Measurements from ENCODE around the gene C12orf57.

Gene C12orf57

DNA sequence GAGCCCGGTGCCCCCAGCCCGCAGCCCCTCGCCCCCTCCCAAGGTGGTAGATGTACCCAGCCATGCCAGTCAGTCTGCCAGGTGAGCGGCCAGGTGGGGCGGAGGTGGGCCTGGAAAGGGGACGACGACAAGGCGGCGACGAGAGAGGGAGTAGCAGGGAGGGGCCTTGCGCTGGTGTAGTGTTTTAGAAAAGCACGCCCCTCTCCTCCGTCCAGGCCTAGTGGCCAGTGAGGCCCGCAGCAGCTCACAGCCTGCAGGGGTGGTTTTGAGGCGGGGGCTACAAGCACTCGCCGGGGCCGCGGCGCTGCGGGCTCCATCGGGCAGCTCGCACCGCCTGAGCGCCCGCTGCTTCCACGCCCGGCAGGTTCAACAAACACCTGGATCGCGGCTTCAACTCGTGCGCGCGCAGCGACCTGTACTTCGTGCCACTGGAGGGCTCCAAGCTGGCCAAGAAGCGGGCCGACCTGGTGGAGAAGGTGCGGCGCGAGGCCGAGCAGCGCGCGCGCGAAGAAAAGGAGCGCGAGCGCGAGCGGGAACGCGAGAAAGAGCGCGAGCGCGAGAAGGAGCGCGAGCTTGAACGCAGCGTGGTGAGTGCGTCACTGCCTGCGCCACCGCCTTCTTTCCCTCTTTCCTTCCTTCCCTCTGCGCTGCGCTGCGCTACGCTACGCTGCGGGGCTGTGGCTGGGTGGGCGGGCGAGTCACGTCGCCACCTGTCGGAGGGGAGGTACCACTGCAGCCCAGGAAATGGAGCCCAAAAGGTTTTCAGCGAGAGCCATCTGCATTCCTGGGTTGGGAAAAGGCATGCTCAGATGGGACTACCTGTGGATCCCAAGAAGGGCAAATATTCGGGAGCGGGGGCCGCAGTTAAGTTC lies 6.1 kb upstream of the C12orf57 start:
- peak; percentile 91 for DNase-seq (ENCODE audit: low read depth)

- no peak for DNase-seq (ENCODE audit: low read depth)
These were observed 5.2 kb upstream of the C12orf57 start for GRCh38 chr12:6938353-6939190.

DNA sequence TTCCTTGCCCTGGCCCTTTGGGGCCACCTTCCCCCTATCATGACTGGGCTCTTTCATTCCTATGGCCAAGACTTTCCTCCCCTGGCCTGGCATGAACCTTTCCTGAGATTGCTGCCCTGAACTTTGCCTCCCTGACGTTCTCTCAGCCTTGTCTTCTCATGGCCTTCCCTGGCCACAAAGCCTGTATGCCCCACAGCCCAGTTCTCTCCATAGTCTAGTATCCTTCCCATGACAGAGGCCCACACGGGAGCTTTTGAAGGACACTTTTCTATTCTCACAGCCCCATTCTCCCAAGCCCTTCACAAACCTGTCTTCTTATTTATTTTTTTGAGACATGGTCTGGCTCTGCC lies 4.7 kb upstream of the C12orf57 start:
- no peak for DNase-seq (ENCODE audit: low read depth)

DNA sequence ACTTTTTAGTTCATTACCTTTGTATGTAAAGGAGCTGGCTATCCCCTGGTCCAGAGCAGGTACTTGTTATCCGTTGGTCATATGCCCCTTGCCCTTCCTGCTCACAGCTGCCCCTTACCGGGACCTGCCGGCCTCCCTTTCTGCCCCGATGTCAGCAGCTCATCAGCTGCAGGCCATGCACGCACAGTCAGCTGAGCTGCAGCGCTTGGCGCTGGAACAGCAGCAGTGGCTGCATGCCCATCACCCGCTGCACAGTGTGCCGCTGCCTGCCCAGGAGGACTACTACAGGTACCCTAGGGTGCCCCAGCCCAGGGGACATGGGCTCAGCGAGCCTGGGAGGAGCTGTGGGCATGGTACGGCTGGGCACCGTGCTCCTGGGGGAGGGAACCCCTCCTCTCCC lies 2.6 kb upstream of the C12orf57 start:
- DNase-seq (ENCODE audit: low read depth): no peak

- no peak for DNase-seq (ENCODE audit: low read depth)
These were observed 2.0 kb upstream of the C12orf57 start for GRCh38 chr12:6941782-6942181.

DNA sequence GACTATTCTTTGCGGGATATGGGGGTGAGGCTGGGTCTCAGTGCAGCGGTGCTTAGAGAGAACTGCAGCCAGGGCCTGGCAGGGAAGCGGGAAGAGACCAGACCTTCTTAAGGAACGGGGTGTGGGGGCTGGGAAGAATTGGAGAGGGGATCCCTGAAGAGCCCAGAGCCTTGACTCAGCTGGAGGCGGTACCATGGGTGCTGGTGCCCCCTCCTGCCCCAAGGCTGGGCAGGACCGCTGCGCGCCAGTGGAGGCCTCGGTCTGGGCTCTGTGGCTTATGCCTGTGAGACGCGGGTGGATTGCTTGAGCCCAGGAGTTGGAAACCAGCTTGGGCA lies 1.5 kb upstream of the C12orf57 start:
- DNase-seq (ENCODE audit: low read depth): no peak

DNA sequence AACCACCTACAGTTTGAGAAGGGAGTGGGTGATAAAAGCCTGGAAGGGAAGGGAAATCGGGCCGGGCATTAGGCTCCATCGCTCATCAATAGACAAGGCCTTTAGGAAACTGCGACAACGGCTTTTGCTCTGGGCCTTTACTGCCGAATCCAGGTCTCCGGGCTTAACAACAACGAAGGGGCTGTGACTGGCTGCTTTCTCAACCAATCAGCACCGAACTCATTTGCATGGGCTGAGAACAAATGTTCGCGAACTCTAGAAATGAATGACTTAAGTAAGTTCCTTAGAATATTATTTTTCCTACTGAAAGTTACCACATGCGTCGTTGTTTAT lies 467 bp upstream of the C12orf57 start:
- peak; percentile 62 for DNase-seq (ENCODE audit: low read depth)

DNA sequence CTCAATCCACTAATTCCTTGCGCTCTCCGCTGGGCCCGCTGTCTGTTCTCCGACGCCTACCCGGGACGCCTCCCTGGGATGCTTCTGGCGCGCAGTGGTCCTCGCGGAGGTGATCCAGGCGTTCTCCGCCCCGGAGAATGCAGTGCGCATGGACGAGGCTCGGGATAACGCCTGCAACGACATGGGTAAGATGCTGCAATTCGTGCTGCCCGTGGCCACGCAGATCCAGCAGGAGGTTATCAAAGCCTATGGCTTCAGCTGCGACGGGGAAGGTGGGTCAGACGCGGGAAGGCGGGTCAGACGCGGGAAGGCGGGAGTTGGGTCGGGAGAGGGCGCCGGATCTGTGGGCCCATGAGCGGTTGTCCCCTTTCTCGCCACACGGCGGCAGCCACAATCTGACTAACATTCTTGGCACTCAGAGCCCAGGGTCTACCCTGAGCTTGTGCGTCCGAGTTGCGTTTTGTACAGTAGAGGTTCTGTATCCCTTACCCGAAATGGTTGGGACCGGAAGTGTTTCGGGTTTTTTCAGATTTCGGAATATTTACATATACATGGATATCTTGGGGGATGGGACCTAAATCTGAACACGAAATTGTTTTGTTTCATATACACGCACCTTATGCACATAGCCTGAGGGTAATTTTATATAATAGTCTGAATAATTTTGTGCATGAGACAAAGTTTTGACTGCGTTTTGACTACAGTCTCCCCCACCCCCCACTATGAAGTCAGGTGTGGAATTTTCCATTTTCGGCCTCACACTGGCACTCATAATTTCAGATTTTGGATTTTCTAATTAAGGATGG lies 762 bp downstream of the C12orf57 start:
- DNase-seq (ENCODE audit: low read depth): peak; percentile 75

- no peak for DNase-seq (ENCODE audit: low read depth)
These were observed 1.8 kb downstream of the C12orf57 start for GRCh38 chr12:6945613-6946012.

GRCh38 chr12:6946033-6946919 lies 2.5 kb downstream of the C12orf57 start:
- DNase-seq (ENCODE audit: low read depth): peak; percentile 51

- no peak for DNase-seq (ENCODE audit: low read depth)
These were observed 3.1 kb downstream of the C12orf57 start for GRCh38 chr12:6946920-6947374.

- no peak for DNase-seq (ENCODE audit: low read depth)
These were observed 3.8 kb downstream of the C12orf57 start for GRCh38 chr12:6947615-6948014.

- DNase-seq (ENCODE audit: low read depth): no peak
These were observed 5.2 kb downstream of the C12orf57 start for GRCh38 chr12:6948873-6949594.

DNA sequence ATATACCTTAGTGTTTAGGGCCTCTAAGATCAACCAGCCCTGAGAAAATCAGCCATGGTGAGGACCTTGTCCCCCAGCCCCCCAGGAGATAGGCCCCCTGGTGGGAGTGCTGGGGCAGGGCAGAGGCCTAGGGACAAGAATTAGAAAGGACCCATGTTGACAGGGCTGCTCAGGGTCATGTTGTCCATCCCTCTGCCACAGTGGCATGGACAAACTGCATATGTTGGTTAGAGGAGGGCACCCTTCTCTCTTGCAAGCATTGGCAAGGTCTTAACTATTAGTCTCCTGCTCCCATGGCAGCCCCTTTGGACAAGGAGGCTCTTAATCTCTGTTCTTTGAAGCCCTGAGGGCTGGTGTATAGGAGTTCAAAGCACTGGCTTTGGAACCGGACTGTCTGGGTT lies 6.6 kb downstream of the C12orf57 start:
- no peak for DNase-seq (ENCODE audit: low read depth)

DNA sequence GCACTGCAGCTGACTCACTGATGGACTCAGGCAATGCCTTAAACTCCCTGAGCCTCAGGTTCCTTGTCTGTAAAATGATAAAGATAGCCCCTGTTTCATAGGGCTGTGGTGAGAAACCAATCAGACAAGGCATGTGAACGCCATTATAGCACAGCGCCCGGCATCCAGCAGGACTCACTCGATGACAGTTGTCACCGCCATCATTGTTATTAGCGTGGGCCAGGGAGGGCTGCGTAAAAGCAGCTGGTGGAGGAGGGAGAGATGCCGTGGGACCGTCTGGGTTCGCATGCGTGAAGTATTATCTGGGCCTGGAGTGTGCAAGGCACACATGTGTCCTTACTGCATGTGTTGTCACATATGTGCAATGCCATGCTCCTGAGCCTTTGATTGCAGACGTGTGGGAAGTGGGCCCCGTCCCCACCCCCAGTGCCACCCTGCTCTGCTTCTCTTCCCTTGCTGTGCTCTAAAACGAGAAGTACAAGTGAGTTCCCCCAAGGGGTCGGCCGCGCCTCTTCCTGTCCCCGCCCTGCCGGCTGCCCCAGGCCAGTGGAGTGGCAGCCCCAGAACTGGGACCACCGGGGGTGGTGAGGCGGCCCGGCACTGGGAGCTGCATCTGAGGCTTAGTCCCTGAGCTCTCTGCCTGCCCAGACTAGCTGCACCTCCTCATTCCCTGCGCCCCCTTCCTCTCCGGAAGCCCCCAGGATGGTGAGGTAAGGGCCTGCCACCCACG lies 7.2 kb downstream of the C12orf57 start, which contains the start of gene PTPN6:
Gene PTPN6 (plus strand): TSS at position 546 of the 730 bp plus-strand sequence. CDS start 157 bp downstream, at position 703.
- DNase-seq (ENCODE audit: low read depth): no peak

DNA sequence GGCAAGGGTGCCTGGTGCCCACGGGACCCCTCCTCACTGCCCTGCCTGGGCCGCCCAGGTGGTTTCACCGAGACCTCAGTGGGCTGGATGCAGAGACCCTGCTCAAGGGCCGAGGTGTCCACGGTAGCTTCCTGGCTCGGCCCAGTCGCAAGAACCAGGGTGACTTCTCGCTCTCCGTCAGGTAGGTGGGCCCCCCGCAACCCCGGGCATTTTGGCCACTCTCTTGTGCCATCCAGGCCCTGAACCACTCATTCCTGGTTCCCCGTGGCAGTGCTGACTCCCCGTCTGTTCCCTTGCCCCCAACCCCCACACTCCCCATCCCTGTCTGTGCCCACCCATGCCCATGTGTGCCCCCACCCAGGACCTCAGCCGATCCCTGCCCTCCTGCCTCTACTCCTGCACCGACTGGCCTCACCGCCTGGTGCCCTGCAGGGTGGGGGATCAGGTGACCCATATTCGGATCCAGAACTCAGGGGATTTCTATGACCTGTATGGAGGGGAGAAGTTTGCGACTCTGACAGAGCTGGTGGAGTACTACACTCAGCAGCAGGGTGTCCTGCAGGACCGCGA lies 7.8 kb downstream of the C12orf57 start:
- DNase-seq (ENCODE audit: low read depth): no peak

DNA sequence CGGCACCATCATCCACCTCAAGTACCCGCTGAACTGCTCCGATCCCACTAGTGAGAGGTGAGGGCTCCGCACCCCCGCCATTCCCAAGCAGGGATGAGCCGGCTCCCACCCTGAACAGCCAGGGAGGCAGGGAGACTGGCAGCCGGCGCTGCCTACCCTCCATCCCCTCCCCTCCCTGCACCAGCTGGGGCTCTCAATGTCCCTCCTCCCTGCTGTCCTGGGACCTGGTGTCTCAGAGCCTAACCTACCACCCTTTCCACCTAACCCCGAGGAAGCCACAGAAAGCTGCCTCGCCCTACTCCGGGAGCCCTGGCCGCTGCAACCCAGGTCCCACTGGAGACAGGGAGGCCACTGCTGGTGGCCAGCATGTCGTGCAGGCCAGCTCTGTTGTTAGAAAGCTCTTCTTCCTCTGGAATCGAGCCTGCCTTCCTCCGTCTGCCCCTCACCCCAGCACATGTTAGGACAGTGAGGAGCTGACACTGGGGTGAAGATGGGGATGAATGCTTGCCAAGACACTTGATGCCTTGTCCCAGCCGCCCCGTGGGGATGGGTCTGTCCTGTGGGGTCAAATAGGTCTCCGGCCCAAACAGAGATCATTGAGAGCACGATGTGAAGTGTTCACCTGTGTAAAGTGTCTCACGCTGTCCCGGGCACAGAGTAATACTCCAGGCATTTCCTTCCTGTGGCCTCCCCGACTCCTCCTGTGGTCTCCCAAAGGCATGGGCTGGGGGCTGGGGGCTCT lies 8.5 kb downstream of the C12orf57 start:
- no peak for DNase-seq (ENCODE audit: low read depth)

GRCh38 chr12:6952863-6953441 lies 9.1 kb downstream of the C12orf57 start:
- DNase-seq (ENCODE audit: low read depth): no peak

Data from activated T-helper 1 cell treated with Interleukin-2 at 50 U/mL for 16 hours (primary cell).